HepG2 (cell line): ENCODE results near the gene TDRD10. TPM values are rescaled to one million over a fixed set of nuclear protein-coding genes. Genes with fewer than 3 reads are reported as not detected.

ENCODE experiments used
- ATAC-seq: fragments of 200-7000 bp; cut with Tn5 transposase; 3 replicates; pipeline ENCODE4 v1.9.1; 2020; ENCODE audit warnings: mild to moderate bottlenecking, moderate library complexity
- BruUV-seq: library from RNA; stranded (reverse); fragments of 400-500 nt; replicated peaks from 2 replicates; lab custom pipeline; 2021; lab: Mats Ljungman, UMichigan
- CTCF ChIA-PET: fragments of 300-600 bp; formaldehyde crosslinking; extraction: SDS; loops from one replicate; lab custom pipeline; 2021; ENCODE audit warnings: low total read pairs, inconsistent platforms, low intra/inter-chr PET ratio; lab: Yijun Ruan, JAX
- POLR2A ChIA-PET: fragments of 350-600 bp; sonication (Branson Sonifier 250); formaldehyde crosslinking; loops from one replicate; lab custom pipeline; 2020; ENCODE audit warnings: antibody characterized with exemption, inconsistent platforms; lab: Yijun Ruan, JAX
- DNase-seq: peaks from one replicate; pipeline ENCODE4 v3.0.0-alpha.2; 2015; ENCODE audit warnings: low spot score
- FAIRE-seq: peaks from 3 replicates; lab custom pipeline; 2011; peaks lifted over from hg19 to GRCh38; lab: Jason Lieb, UNC
- H2AFZ ChIP-seq: one replicate; pipeline ENCODE4 v1.6.1; 2011; ENCODE audit warnings: low read length, inconsistent platforms
- H3K27ac ChIP-seq: fragments of 300-600 bp; 3 replicates; pipeline ENCODE4 v1.8.0; 2011; ENCODE audit warnings: mixed run types, mild to moderate bottlenecking, mixed read lengths, low read length, inconsistent platforms; ENCODE audit not compliant: insufficient read depth; ENCODE audit errors: extremely low read length
- H3K27me3 ChIP-seq, 2 experiments: fragments of 200-600 bp in 1 of 2; 2 replicates in 1 of 2; 3 replicates in 1 of 2; pipeline versions ENCODE4 v1.6.0 to v1.8.0; 2011; ENCODE audit warnings: low read length in 2 of 2, mild to moderate bottlenecking in 2 of 2, moderate library complexity in 2 of 2, inconsistent platforms in 1 of 2; ENCODE audit not compliant: insufficient read depth in 2 of 2, control insufficient read depth in 1 of 2
- H3K36me3 ChIP-seq, 2 experiments: fragments of 200-600 bp in 1 of 2; replicated peaks in 1 of 2; 2 replicates in 1 of 2; 3 replicates in 1 of 2; pipeline versions ENCODE4 v1.5.1 to v1.8.0; 2011; ENCODE audit warnings: low read length in 2 of 2, inconsistent platforms in 1 of 2; ENCODE audit not compliant: insufficient read depth in 2 of 2, control insufficient read depth in 1 of 2
- H3K4me1 ChIP-seq: 2 replicates; pipeline ENCODE4 v1.5.1; 2012; ENCODE audit warnings: low read length, inconsistent platforms; ENCODE audit not compliant: insufficient read depth
- H3K4me2 ChIP-seq: 2 replicates; pipeline ENCODE4 v1.6.0; 2011; ENCODE audit warnings: low read depth, low read length, inconsistent platforms
- H3K4me3 ChIP-seq, 3 experiments: fragments of 200-600 bp in 1 of 3; sonication (generic), shearing (Covaris generic) in 1 of 3; replicated peaks in 1 of 3; 2 replicates each; pipeline ENCODE4 v1.5.1; 2011 to 2016; ENCODE audit warnings: low read length in 3 of 3, inconsistent platforms in 2 of 3, low read depth in 2 of 3, mild to moderate bottlenecking in 2 of 3, control low read depth in 1 of 3, mixed read lengths in 1 of 3; ENCODE audit not compliant: insufficient read depth in 1 of 3
- H3K79me2 ChIP-seq: one replicate; pipeline ENCODE4 v1.6.1; 2011; ENCODE audit warnings: low read length, inconsistent platforms; ENCODE audit not compliant: insufficient read depth
- H3K9ac ChIP-seq: 2 replicates; pipeline ENCODE4 v1.6.0; 2011; ENCODE audit warnings: mild to moderate bottlenecking, low read depth, low read length, inconsistent platforms; ENCODE audit not compliant: insufficient read depth
- H3K9me3 ChIP-seq: 2 replicates; pipeline ENCODE4 v1.5.1; 2012; ENCODE audit warnings: mild to moderate bottlenecking, low read length
- H4K20me1 ChIP-seq: 2 replicates; pipeline ENCODE4 v1.6.0; 2011; ENCODE audit warnings: inconsistent platforms, mild to moderate bottlenecking, low read length, moderate library complexity; ENCODE audit not compliant: insufficient read depth
- ARHGAP35 ChIP-seq: sonication (generic); formaldehyde crosslinking; IDR thresholded peaks from 2 replicates; pipeline ENCODE4 v1.9.0; 2022; ENCODE audit warnings: mild to moderate bottlenecking, inconsistent platforms, moderate library complexity, missing genetic modification reagents, borderline replicate concordance
- FOSL2 ChIP-seq: sonication (generic); formaldehyde crosslinking; IDR thresholded peaks from 2 replicates; pipeline ENCODE4 v1.4.0; 2020; ENCODE audit warnings: missing genetic modification reagents
- NR3C1 ChIP-seq: sonication (generic); formaldehyde crosslinking; IDR thresholded peaks from 2 replicates; pipeline ENCODE4 v1.4.0; 2020; ENCODE audit warnings: missing genetic modification reagents
- POLR2A ChIP-seq, 2 experiments: IDR thresholded peaks; 2 replicates each; pipeline ENCODE4 v1.6.1; 2011; ENCODE audit warnings: low read depth in 2 of 2, low read length in 2 of 2, mild to moderate bottlenecking in 1 of 2, moderate library complexity in 1 of 2; ENCODE audit not compliant: insufficient read depth in 1 of 2
- POLR2G ChIP-seq: fragments of 200-400 bp; formaldehyde crosslinking; IDR thresholded peaks from 2 replicates; pipeline ENCODE4 v1.6.1; 2018; ENCODE audit warnings: mild to moderate bottlenecking, low read depth, low read length, moderate library complexity
- RBM22 ChIP-seq: fragments of 200-400 bp; formaldehyde crosslinking; optimal IDR thresholded peaks from 2 replicates; pipeline ENCODE3; 2017; ENCODE audit warnings: mild to moderate bottlenecking, low read length, moderate library complexity
- RFX5 ChIP-seq: IDR thresholded peaks from 2 replicates; pipeline ENCODE4 v1.6.1; 2011; ENCODE audit warnings: low read depth, low read length, improper control_type of control experiment
- SP1 ChIP-seq, 2 experiments: fragments of 450-650 bp in 1 of 2; sonication (generic) in 1 of 2; formaldehyde crosslinking in 1 of 2; IDR thresholded peaks; 2 replicates each; pipeline versions ENCODE4 v1.4.0 to v1.6.1; 2016 to 2020; ENCODE audit warnings: missing genetic modification reagents in 1 of 2
- YEATS4 ChIP-seq: sonication (generic); formaldehyde crosslinking; IDR thresholded peaks from 2 replicates; pipeline ENCODE4 v1.4.0; 2020; ENCODE audit warnings: missing genetic modification reagents, borderline replicate concordance
- ZNF33A ChIP-seq: sonication (generic); formaldehyde crosslinking; IDR thresholded peaks from 2 replicates; pipeline ENCODE4 v1.5.1; 2020; ENCODE audit warnings: missing genetic modification reagents, mild to moderate bottlenecking, moderate library complexity, borderline replicate concordance
- ZNF44 ChIP-seq: sonication (generic); formaldehyde crosslinking; IDR thresholded peaks from 2 replicates; pipeline ENCODE4 v1.5.1; 2020; ENCODE audit warnings: mild to moderate bottlenecking, missing genetic modification reagents
- ZNF670 ChIP-seq: sonication (generic); formaldehyde crosslinking; IDR thresholded peaks from 2 replicates; pipeline ENCODE4 v1.8.0; 2022; ENCODE audit warnings: mild to moderate bottlenecking, missing genetic modification reagents, borderline replicate concordance
- WGBS: methylation state at CpG from one replicate; pipeline ENCODE4 v1.1.6; 2017; ENCODE audit warnings: low lambda C conversion rate; 5-methylcytosine and 5-hydroxymethylcytosine counted together
- in situ Hi-C: cut with HindIII; loops from 2 replicates; pipeline ENCODE4 v1.10.0; 2017; ENCODE audit warnings: low pct_unique_long_range_greater_than_20kb; ENCODE audit not compliant: extremely low pct_ligation_motif_present
- intact Hi-C: fragments of 100-400 bp; cut with micrococcal nuclease; formaldehyde crosslinking; loops from one replicate; pipeline ENCODE4 v1.10.0; 2022; ENCODE audit not compliant: unreplicated experiment
- polyA plus RNA-seq, 8 experiments: library from polyadenylated mRNA; depleted of rRNA in 3 of 8; stranded (reverse) in 7 of 8; unstranded in 1 of 8; fragments of >200 nt; fragmentation: Illumina TruSeq in 4 of 8; extraction: Trizol in 4 of 8; gene quantifications; 2 replicates each; pipeline versions ENCODE4 v1.2.1 to v1.2.3, GENCODE V29; 2011 to 2016; ENCODE audit warnings: low read depth in 4 of 8, missing spikeins in 1 of 8, mixed read lengths in 1 of 8; ENCODE audit not compliant: insufficient read depth in 1 of 8
- total RNA-seq, 5 experiments: library from RNA; depleted of rRNA; stranded (reverse); fragments of >200 nt; fragmentation: Illumina TruSeq; extraction: Trizol; gene quantifications; 2 replicates each; pipeline ENCODE4 v1.2.3, GENCODE V29; 2016; ENCODE audit warnings: low read depth in 1 of 5
- TF ChIP-seq, protein P1 (sequence below): sonication (generic); formaldehyde crosslinking; conservative IDR thresholded peaks from 2 replicates; pipeline ENCODE4 v1.8.1; 2023; ENCODE audit warnings: missing genetic modification reagents
- TF ChIP-seq, protein P2 (sequence below): sonication (generic); formaldehyde crosslinking; IDR thresholded peaks from 2 replicates; pipeline ENCODE4 v1.8.1; 2022; ENCODE audit warnings: low read depth, mild to moderate bottlenecking, missing genetic modification reagents
- TF ChIP-seq, protein P3 (sequence below): sonication (generic); formaldehyde crosslinking; IDR thresholded peaks from 2 replicates; pipeline ENCODE4 v1.4.0; 2020; ENCODE audit warnings: mild to moderate bottlenecking, missing genetic modification reagents

Gene TDRD10
- total and polyA plus RNA-seq, 2 of the 13 experiments (the other 11 are each of a cell fraction or from before 2014, with no cell fraction given) = not detected

DNA sequence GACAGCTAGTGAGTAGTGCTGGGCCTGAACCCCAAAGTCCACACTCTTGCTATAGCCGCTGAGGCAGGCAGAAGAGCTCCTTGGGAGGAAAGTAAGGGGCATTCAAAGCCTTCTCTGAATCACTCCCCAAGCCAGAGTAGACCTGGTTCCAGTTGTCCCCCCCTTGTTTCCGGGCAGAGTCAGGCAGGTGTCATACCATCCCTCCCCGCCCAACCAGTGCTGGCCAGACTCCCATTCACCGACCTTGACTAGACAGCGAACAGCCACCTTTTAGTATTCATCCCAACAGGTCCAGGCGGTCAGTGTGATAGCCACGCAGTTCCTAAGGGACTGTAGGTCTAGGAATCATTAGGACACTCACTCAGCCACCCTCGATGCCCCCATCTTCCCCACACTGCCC, 77.4 kb downstream of the TDRD10 start:
- ChIA-PET CTCF (no interaction called here), POLR2A (no interaction called here)
- no peaks in the 10 kb centered on the region for H3K79me2 ChIP-seq
- no peak overlapping the region for H3K4me2 ChIP-seq
- no peak overlapping the region for H3K4me3 ChIP-seq
- DNase-seq (no peak), ATAC-seq (no peak), FAIRE-seq (no peak)
- H3K4me1 ChIP-seq = no peaks in the 10 kb centered on the region
- TF ChIP-seq POLR2G (0 out of 2 replicates have a peak, but pooled peaks have one; percentile 39), NR3C1 (CRISPR knock-in tag) (no peak), RBM22 (peak; percentile 66), RFX5 (peak; percentile 73; the same call in 1 of the 2 replicates), POLR2A (IDR thresholded peaks at IDR 0.05; ENCODE audit: insufficient read depth in 1 of 2, low read depth in 2 of 2, low read length in 2 of 2) (0 out of 4 replicates have a peak, but pooled peaks of 1 of the 2 experiments have one; percentile 20), SP1 (IDR thresholded peaks at IDR 0.05) (no peak), SP1 (CRISPR knock-in tag; IDR thresholded peaks at IDR 0.05) (no peak)
- TF ChIP-seq, protein P1, sequence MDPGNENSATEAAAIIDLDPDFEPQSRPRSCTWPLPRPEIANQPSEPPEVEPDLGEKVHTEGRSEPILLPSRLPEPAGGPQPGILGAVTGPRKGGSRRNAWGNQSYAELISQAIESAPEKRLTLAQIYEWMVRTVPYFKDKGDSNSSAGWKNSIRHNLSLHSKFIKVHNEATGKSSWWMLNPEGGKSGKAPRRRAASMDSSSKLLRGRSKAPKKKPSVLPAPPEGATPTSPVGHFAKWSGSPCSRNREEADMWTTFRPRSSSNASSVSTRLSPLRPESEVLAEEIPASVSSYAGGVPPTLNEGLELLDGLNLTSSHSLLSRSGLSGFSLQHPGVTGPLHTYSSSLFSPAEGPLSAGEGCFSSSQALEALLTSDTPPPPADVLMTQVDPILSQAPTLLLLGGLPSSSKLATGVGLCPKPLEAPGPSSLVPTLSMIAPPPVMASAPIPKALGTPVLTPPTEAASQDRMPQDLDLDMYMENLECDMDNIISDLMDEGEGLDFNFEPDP = 0 out of 2 replicates have a peak, but pooled peaks have one; percentile 76
- intact Hi-C loops (no loop called here), in situ Hi-C loops (no loop called here)
- peaks cover 14 to 49% of the 10 kb centered on the region in 2 experiments for H3K36me3 ChIP-seq
- no TSS peak for BruUV-seq
- H3K27ac ChIP-seq = no peak overlapping the region
- H4K20me1 ChIP-seq = no peaks in the 10 kb centered on the region
- H2AFZ ChIP-seq = no peak overlapping the region
- WGBS = 100% methylated on average over 7 of the region's 8 CpGs
- no peak overlapping the region for H3K9ac ChIP-seq
- no peaks in the 10 kb centered on the region for H3K9me3 ChIP-seq
- no peaks in the 10 kb centered on the region for H3K27me3 ChIP-seq

DNA sequence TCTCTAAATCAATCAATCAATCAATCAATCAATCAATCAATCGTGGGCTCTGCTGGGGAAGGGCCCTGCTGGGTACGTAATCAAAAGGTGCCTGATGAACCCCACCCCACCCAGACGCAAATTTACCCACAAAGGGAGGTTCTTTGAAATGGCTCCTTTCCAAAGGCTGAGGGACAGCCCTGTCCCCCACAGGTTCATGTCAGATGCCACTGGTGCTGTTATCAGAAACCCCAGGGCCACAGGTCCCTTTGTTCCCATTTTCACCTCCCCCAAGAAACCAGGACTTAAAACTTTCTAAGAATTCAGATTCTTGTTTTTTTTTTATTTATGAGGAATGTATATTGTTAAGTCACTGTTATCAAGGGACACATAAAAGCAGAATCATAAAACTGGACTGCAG, 79.7 kb downstream of the TDRD10 start:
- 82% methylated on average over 3 of the region's 3 CpGs for WGBS
- Histone ChIP-seq H3K9ac (no peak overlapping the region), H3K27ac (no peak overlapping the region), H3K36me3 (peaks cover 25 to 73% of the 10 kb centered on the region in 2 experiments), H3K27me3 (no peaks in the 10 kb centered on the region), H3K79me2 (no peaks in the 10 kb centered on the region), H4K20me1 (no peaks in the 10 kb centered on the region), H3K4me3 (no peak overlapping the region), H3K9me3 (no peaks in the 10 kb centered on the region), H3K4me1 (no peaks in the 10 kb centered on the region), H2AFZ (no peak overlapping the region), H3K4me2 (no peak overlapping the region)
- ChIA-PET POLR2A (no interaction called here), CTCF (no interaction called here)
- ATAC-seq = no peak
- DNase-seq = no peak
- FAIRE-seq = no peak
- no TSS peak for BruUV-seq
- intact Hi-C loops = no loop called here
- in situ Hi-C loops = no loop called here
- TF ChIP-seq FOSL2 (CRISPR knock-in tag) (no peak), ZNF670 (no peak), ZNF44 (CRISPR knock-in tag) (no peak), ZNF33A (CRISPR knock-in tag) (no peak), YEATS4 (CRISPR knock-in tag) (no peak), ARHGAP35 (no peak)
- TF ChIP-seq, protein P2, sequence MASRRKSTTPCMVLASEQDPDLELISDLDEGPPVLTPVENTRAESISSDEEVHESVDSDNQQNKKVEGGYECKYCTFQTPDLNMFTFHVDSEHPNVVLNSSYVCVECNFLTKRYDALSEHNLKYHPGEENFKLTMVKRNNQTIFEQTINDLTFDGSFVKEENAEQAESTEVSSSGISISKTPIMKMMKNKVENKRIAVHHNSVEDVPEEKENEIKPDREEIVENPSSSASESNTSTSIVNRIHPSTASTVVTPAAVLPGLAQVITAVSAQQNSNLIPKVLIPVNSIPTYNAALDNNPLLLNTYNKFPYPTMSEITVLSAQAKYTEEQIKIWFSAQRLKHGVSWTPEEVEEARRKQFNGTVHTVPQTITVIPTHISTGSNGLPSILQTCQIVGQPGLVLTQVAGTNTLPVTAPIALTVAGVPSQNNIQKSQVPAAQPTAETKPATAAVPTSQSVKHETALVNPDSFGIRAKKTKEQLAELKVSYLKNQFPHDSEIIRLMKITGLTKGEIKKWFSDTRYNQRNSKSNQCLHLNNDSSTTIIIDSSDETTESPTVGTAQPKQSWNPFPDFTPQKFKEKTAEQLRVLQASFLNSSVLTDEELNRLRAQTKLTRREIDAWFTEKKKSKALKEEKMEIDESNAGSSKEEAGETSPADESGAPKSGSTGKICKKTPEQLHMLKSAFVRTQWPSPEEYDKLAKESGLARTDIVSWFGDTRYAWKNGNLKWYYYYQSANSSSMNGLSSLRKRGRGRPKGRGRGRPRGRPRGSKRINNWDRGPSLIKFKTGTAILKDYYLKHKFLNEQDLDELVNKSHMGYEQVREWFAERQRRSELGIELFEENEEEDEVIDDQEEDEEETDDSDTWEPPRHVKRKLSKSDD (CRISPR knock-in tag) = no peak
- TF ChIP-seq, protein P3, sequence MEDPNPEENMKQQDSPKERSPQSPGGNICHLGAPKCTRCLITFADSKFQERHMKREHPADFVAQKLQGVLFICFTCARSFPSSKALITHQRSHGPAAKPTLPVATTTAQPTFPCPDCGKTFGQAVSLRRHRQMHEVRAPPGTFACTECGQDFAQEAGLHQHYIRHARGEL (CRISPR knock-in tag) = no peak
